ENCODE data around the gene ABTB1.

ABTB1 gene

DNA sequence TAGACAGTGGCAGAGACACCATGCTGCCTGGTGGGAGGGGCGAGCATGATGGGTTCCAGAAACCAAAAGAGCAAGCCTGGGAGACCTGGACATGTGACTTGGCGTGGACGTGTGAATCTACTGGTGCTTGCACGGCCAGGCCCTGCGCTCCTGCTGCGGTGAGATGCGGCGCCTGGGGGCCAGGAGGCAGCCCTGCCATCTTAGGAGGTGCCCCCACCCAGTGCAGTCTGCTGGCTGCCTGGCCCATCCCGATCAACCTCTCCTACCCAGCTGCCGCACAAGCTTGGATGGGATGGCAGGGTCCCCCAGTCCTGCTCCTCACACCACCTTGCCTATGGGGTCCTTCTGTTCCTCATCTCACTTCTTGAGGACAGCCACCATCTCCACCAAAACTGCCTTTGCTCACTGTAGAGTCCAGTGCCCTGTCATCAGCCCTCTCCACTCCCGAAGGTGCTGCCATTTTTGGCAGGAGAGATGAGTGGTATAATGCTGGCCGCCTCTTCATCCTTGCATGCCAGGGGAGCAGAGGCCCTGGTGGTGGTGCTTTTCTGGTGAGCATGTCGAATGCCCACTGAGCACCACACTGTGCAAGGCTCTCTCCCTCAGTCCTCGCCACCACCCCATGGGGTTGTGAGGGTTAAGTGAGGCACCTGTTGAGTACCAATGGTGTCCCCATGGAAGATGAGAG is 3.1 kb upstream of the ABTB1 start:
- Histone ChIP-seq H3K27ac (replicated peaks) (no peak overlapping the region), H3K27me3 (ENCODE audit: insufficient read depth, poor library complexity, severe bottlenecking) (no peaks in the 10 kb centered on the region), H3K4me3 (replicated peaks; ENCODE audit: insufficient read depth, low read length) (no peak overlapping the region)
- TF ChIP-seq REST (IDR thresholded peaks at IDR 0.05; ENCODE audit: insufficient replicate concordance, low read depth) (no peak), GABPA (IDR thresholded peaks at IDR 0.05; ENCODE audit: low read depth) (no peak), SPI1 (IDR thresholded peaks at IDR 0.05; ENCODE audit: borderline replicate concordance, low read depth) (no peak), POLR2AphosphoS5 (IDR thresholded peaks at IDR 0.05; ENCODE audit: low read depth) (no peak)
- TF ChIP-seq, protein P1, sequence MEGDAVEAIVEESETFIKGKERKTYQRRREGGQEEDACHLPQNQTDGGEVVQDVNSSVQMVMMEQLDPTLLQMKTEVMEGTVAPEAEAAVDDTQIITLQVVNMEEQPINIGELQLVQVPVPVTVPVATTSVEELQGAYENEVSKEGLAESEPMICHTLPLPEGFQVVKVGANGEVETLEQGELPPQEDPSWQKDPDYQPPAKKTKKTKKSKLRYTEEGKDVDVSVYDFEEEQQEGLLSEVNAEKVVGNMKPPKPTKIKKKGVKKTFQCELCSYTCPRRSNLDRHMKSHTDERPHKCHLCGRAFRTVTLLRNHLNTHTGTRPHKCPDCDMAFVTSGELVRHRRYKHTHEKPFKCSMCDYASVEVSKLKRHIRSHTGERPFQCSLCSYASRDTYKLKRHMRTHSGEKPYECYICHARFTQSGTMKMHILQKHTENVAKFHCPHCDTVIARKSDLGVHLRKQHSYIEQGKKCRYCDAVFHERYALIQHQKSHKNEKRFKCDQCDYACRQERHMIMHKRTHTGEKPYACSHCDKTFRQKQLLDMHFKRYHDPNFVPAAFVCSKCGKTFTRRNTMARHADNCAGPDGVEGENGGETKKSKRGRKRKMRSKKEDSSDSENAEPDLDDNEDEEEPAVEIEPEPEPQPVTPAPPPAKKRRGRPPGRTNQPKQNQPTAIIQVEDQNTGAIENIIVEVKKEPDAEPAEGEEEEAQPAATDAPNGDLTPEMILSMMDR (IDR thresholded peaks at IDR 0.05; ENCODE audit: insufficient read depth, low read length) = no peak
- DNase-seq (ENCODE audit: low read depth in 1 of 2, low spot score in 1 of 2) = no peak

GRCh38 chr3:127670229-127670559 is 2.6 kb upstream of the ABTB1 start:
- H3K4me3 ChIP-seq (replicated peaks; ENCODE audit: insufficient read depth, low read length) = no peak overlapping the region
- H3K27ac ChIP-seq (replicated peaks) = no peak overlapping the region
- TF ChIP-seq GABPA (IDR thresholded peaks at IDR 0.05; ENCODE audit: low read depth) = no peak
- no peak for TF ChIP-seq SPI1 (IDR thresholded peaks at IDR 0.05; ENCODE audit: borderline replicate concordance, low read depth)
- no peak for TF ChIP-seq POLR2AphosphoS5 (IDR thresholded peaks at IDR 0.05; ENCODE audit: low read depth)
- TF ChIP-seq, protein P1 (IDR thresholded peaks at IDR 0.05; ENCODE audit: insufficient read depth, low read length) = no peak
- TF ChIP-seq REST (IDR thresholded peaks at IDR 0.05; ENCODE audit: insufficient replicate concordance, low read depth) = no peak
- H3K27me3 ChIP-seq (ENCODE audit: insufficient read depth, poor library complexity, severe bottlenecking) = no peaks in the 10 kb centered on the region
- DNase-seq (ENCODE audit: low read depth in 1 of 2, low spot score in 1 of 2) = no peak

GRCh38 chr3:127670761-127671522 is 1.8 kb upstream of the ABTB1 start:
- Histone ChIP-seq H3K4me3 (replicated peaks; ENCODE audit: insufficient read depth, low read length) (no peak overlapping the region), H3K27ac (replicated peaks) (no peak overlapping the region), H3K27me3 (ENCODE audit: insufficient read depth, poor library complexity, severe bottlenecking) (no peaks in the 10 kb centered on the region)
- DNase-seq (ENCODE audit: low read depth in 1 of 2, low spot score in 1 of 2) = no peak
- TF ChIP-seq POLR2AphosphoS5 (IDR thresholded peaks at IDR 0.05; ENCODE audit: low read depth) (no peak), GABPA (IDR thresholded peaks at IDR 0.05; ENCODE audit: low read depth) (no peak), REST (IDR thresholded peaks at IDR 0.05; ENCODE audit: insufficient replicate concordance, low read depth) (no peak), SPI1 (IDR thresholded peaks at IDR 0.05; ENCODE audit: borderline replicate concordance, low read depth) (no peak)
- TF ChIP-seq, protein P1 (IDR thresholded peaks at IDR 0.05; ENCODE audit: insufficient read depth, low read length) = no peak
